ENCODE data around the gene NT5E. TPM values are rescaled to one million over a fixed set of nuclear protein-coding genes. Genes with fewer than 3 reads are reported as not detected.

The NT5E gene
- total and polyA plus RNA-seq, 2 experiments from 2014 or later = 0.18 to 1.5 TPM

GRCh38 chr6:85453052-85453451, 3.2 kb downstream of the NT5E start:
- peaks cover 12% of the 10 kb centered on the region for H3K4me1 Mint-ChIP-seq
- Histone ChIP-seq H3K36me3 (ENCODE audit: insufficient read depth) (no peaks in the 10 kb centered on the region), H3K4me1 (ENCODE audit: insufficient read depth) (peaks cover 12% of the 10 kb centered on the region), H3K27me3 (ENCODE audit: insufficient read depth) (peaks cover 53% of the 10 kb centered on the region), H3F3A (replicated peaks; ENCODE audit: low read depth) (no peaks in the 10 kb centered on the region), H3K79me2 (replicated peaks; ENCODE audit: insufficient read depth) (no peaks in the 10 kb centered on the region), H3K27ac (ENCODE audit: low read depth) (no peak overlapping the region), H4K20me1 (replicated peaks; ENCODE audit: insufficient read depth) (no peaks in the 10 kb centered on the region), H3K9me2 (ENCODE audit: insufficient read depth) (peaks cover 11% of the 10 kb centered on the region), H2AFZ (no peak overlapping the region), H3K4me3 (no peak overlapping the region), H3K4me2 (no peak overlapping the region)
- TF ChIP-seq REST (IDR thresholded peaks at IDR 0.05; ENCODE audit: unreplicated experiment) (no peak), STAT1 (IDR thresholded peaks at IDR 0.05; ENCODE audit: unreplicated experiment) (no peak), ZNF462 (CRISPR knock-in tag; IDR thresholded peaks at IDR 0.05) (no peak), NANOG (IDR thresholded peaks at IDR 0.05; ENCODE audit: borderline replicate concordance) (no peak), CREB1 (CRISPR knock-in tag; IDR thresholded peaks at IDR 0.05; ENCODE audit: low read depth) (no peak), POLR2AphosphoS5 (IDR thresholded peaks at IDR 0.05; ENCODE audit: low read depth) (no peak), JUNB (IDR thresholded peaks at IDR 0.05; ENCODE audit: unreplicated experiment) (no peak), CTCF (conservative IDR thresholded peaks at IDR 0.05; ENCODE audit: low read depth in 2 of 2) (no peak), ZNF331 (CRISPR knock-in tag; IDR thresholded peaks at IDR 0.05; ENCODE audit: low read depth) (no peak), ZNF114 (CRISPR knock-in tag; IDR thresholded peaks at IDR 0.05) (no peak), EZH2phosphoT487 (IDR thresholded peaks at IDR 0.05; ENCODE audit: unreplicated experiment) (no peak), ETS1 (IDR thresholded peaks at IDR 0.05) (no peak), EZH2 (IDR thresholded peaks at IDR 0.05; ENCODE audit: low read depth, unreplicated experiment) (no peak)
- H3K36me3 Mint-ChIP-seq (ENCODE audit: low read depth) = no peaks in the 10 kb centered on the region
- H3K4me3 Mint-ChIP-seq = no peak overlapping the region
- no peak for ATAC-seq
- H3K27me3 Mint-ChIP-seq (ENCODE audit: insufficient read depth, low read depth, poor library complexity) = peaks cover 43% of the 10 kb centered on the region
- no peaks in the 10 kb centered on the region for H3K9me3 Mint-ChIP-seq
- no peak overlapping the region for H3K27ac Mint-ChIP-seq
- DNase-seq (ENCODE audit: low spot score) = no peak
